ENCODE data around the gene CAMK1D. TPM values are rescaled to one million over a fixed set of nuclear protein-coding genes. Genes with fewer than 3 reads are reported as not detected.

CAMK1D gene
- total RNA-seq, 1 experiment from 2014 or later, result 6.3 TPM

- Histone ChIP-seq H2BK20ac (ENCODE audit: low read depth, low read length, poor library complexity, severe bottlenecking) (no peak overlapping the region), H3K18ac (ENCODE audit: insufficient read length, low read depth, low read length) (no peak overlapping the region), H3K4ac (ENCODE audit: low read depth, low read length) (no peak overlapping the region), H3K23ac (ENCODE audit: insufficient read length, low read depth, low read length) (no peak overlapping the region), H3K4me2 (ENCODE audit: insufficient read depth, insufficient read length, low read length) (no peak overlapping the region), H3K9ac (ENCODE audit: extremely low read depth, insufficient read length, low read length) (no peak overlapping the region), H3K79me2 (ENCODE audit: insufficient read depth, low read length) (no peaks in the 10 kb centered on the region), H3K4me1 (ENCODE audit: insufficient read depth, low read length) (no peaks in the 10 kb centered on the region), H3K27me3 (ENCODE audit: insufficient read depth, low read length) (no peaks in the 10 kb centered on the region), H4K8ac (replicated peaks; ENCODE audit: insufficient read length, low read depth, low read length) (no peak overlapping the region), H3K56ac (ENCODE audit: insufficient read length, low read depth, low read length) (no peak overlapping the region), H3K23me2 (ENCODE audit: insufficient read length, low read depth, low read length, poor library complexity, severe bottlenecking) (no peaks in the 10 kb centered on the region), H2AFZ (ENCODE audit: low read length) (no peak overlapping the region), H2AK5ac (ENCODE audit: insufficient read length, low read length) (no peak overlapping the region), H3K27ac (ENCODE audit: insufficient read length, low read depth, low read length) (no peak overlapping the region), H3K14ac (ENCODE audit: insufficient read depth, low read length) (no peak overlapping the region), H4K5ac (ENCODE audit: insufficient read length, low read depth, low read length) (no peak overlapping the region), H2BK15ac (ENCODE audit: low read depth, low read length) (no peak overlapping the region), H2BK120ac (ENCODE audit: low read depth, low read length, poor library complexity, severe bottlenecking) (no peak overlapping the region), H2BK5ac (ENCODE audit: insufficient read length, low read length) (no peak overlapping the region), H3K79me1 (ENCODE audit: insufficient read depth, low read depth, low read length, poor library complexity, severe bottlenecking) (no peaks in the 10 kb centered on the region), H4K20me1 (ENCODE audit: control insufficient read depth, insufficient read depth, insufficient read length) (no peaks in the 10 kb centered on the region), H2BK12ac (ENCODE audit: insufficient read length, low read depth, low read length) (no peak overlapping the region), H4K91ac (ENCODE audit: insufficient read length, low read depth, low read length) (no peak overlapping the region), H3T11ph (ENCODE audit: low read length) (no peak overlapping the region), H3K9me3 (ENCODE audit: control insufficient read depth, low read depth, low read length) (no peaks in the 10 kb centered on the region)
- H3K4me1 Mint-ChIP-seq, result peaks cover 0 to 2% of the 10 kb centered on the region in 2 experiments; a peak in 1 of 4 replicates
- no peak overlapping the region for H3K4me3 Mint-ChIP-seq
- H3K27me3 Mint-ChIP-seq (ENCODE audit: low read depth), result no peaks in the 10 kb centered on the region
- no CpG with 5 or more reads among the region's 8 CpGs for WGBS (ENCODE audit: extremely low coverage, insufficient read length, low lambda C conversion rate)
- DNase-seq, result no peak
- no peaks in the 10 kb centered on the region for H3K36me3 Mint-ChIP-seq (ENCODE audit: insufficient read depth in 1 of 3, low read depth in 3 of 3)
- H3K9me3 Mint-ChIP-seq, result no peaks in the 10 kb centered on the region
- TF ChIP-seq CTCF (conservative IDR thresholded peaks at IDR 0.05), result no peak
- no peak overlapping the region for H3K27ac Mint-ChIP-seq
Observed at GRCh38 chr10:12684784-12685183, 335.4 kb downstream of the CAMK1D start.

Data from H9 (cell line).